K562 (cell line): ENCODE measurements around the gene FERMT3. TPM values are rescaled to one million over a fixed set of nuclear protein-coding genes. Genes with fewer than 3 reads are reported as not detected.

Source experiments
- E2F3 ChIP-seq: fragments of 250-450 bp; sonication (Bioruptor Pico); IDR thresholded peaks from 2 replicates; pipeline ENCODE4 v1.4.0; 2020; ENCODE audit warnings: mild to moderate bottlenecking
- HNRNPUL1 ChIP-seq: fragments of 200-400 bp; formaldehyde crosslinking; IDR thresholded peaks from 2 replicates; pipeline ENCODE4 v1.6.1; 2017; ENCODE audit warnings: low read length
- HSF4 ChIP-seq: fragments of 250-450 bp; sonication (Bioruptor Pico); IDR thresholded peaks from 2 replicates; pipeline ENCODE4 v2.1.2; 2022; ENCODE audit warnings: mild to moderate bottlenecking, moderate library complexity, borderline replicate concordance
- SMAD2 ChIP-seq: fragments of 150-350 bp; IDR thresholded peaks from 2 replicates; pipeline ENCODE4 v1.6.1; 2014; ENCODE audit warnings: low read depth, mild to moderate bottlenecking, low read length
- ZNF584 ChIP-seq: fragments of 200-800 bp; sonication (Bioruptor generic); IDR thresholded peaks from 2 replicates; pipeline ENCODE4 v1.6.1; 2016; ENCODE audit warnings: low read depth, mild to moderate bottlenecking, missing genetic modification characterization, missing compliant biosample characterization
- ZNF644 ChIP-seq: fragments of 200-800 bp; sonication (Bioruptor generic); IDR thresholded peaks from 2 replicates; pipeline ENCODE4 v1.6.1; 2016; ENCODE audit warnings: low read depth, missing genetic modification characterization, missing compliant biosample characterization
- polyA plus RNA-seq, 8 experiments: library from polyadenylated mRNA; depleted of rRNA in 4 of 8; stranded (reverse) in 5 of 8; unstranded in 3 of 8; fragments of >200 nt; fragmentation: Nextera tagmentation in 2 of 8; fragmentation: Illumina TruSeq in 1 of 8; extraction: Ambion mirVana in 2 of 8; extraction: Trizol in 1 of 8; gene quantifications; 2 replicates each; pipeline versions ENCODE4 v1.2.1 to v1.2.3, GENCODE V29; 2011 to 2014; ENCODE audit warnings: inconsistent platforms in 1 of 8, missing spikeins in 1 of 8
- total RNA-seq, 7 experiments: library from RNA; depleted of rRNA in 6 of 7; stranded (reverse); fragments of >200 nt in 6 of 7; fragmentation: Illumina TruSeq in 2 of 7; extraction: Trizol in 2 of 7; gene quantifications; 2 replicates each; pipeline versions ENCODE4 v1.2.1 to v1.2.3, GENCODE V29; 2011 to 2021; ENCODE audit warnings: low replicate concordance in 1 of 7
- TF ChIP-seq, protein P1 (sequence below), 2 experiments: fragments of 450-650 bp in 1 of 2; sonication (generic) in 1 of 2; formaldehyde crosslinking in 1 of 2; IDR thresholded peaks; 2 replicates each; pipeline versions ENCODE4 v1.7.1 to v1.9.0; 2016 to 2022; ENCODE audit warnings: inconsistent platforms in 1 of 2, mild to moderate bottlenecking in 1 of 2, missing genetic modification reagents in 1 of 2
- TF ChIP-seq, protein P2 (sequence below): sonication (generic); formaldehyde crosslinking; IDR thresholded peaks from 2 replicates; pipeline ENCODE4 v1.8.0; 2022; ENCODE audit warnings: mild to moderate bottlenecking, missing genetic modification reagents
- TF ChIP-seq, protein P3 (sequence below): fragments of 200-400 bp; formaldehyde crosslinking; IDR thresholded peaks from 2 replicates; pipeline ENCODE4 v1.6.1; 2017; ENCODE audit warnings: mild to moderate bottlenecking, low read depth, low read length, moderate library complexity

Gene FERMT3
- total and polyA plus RNA-seq, 9 of the 15 experiments (the other 6 are each of a cell fraction or from before 2014, with no cell fraction given), result 3.2 to 275 (median 79.7) TPM

- TF ChIP-seq, protein P1, sequence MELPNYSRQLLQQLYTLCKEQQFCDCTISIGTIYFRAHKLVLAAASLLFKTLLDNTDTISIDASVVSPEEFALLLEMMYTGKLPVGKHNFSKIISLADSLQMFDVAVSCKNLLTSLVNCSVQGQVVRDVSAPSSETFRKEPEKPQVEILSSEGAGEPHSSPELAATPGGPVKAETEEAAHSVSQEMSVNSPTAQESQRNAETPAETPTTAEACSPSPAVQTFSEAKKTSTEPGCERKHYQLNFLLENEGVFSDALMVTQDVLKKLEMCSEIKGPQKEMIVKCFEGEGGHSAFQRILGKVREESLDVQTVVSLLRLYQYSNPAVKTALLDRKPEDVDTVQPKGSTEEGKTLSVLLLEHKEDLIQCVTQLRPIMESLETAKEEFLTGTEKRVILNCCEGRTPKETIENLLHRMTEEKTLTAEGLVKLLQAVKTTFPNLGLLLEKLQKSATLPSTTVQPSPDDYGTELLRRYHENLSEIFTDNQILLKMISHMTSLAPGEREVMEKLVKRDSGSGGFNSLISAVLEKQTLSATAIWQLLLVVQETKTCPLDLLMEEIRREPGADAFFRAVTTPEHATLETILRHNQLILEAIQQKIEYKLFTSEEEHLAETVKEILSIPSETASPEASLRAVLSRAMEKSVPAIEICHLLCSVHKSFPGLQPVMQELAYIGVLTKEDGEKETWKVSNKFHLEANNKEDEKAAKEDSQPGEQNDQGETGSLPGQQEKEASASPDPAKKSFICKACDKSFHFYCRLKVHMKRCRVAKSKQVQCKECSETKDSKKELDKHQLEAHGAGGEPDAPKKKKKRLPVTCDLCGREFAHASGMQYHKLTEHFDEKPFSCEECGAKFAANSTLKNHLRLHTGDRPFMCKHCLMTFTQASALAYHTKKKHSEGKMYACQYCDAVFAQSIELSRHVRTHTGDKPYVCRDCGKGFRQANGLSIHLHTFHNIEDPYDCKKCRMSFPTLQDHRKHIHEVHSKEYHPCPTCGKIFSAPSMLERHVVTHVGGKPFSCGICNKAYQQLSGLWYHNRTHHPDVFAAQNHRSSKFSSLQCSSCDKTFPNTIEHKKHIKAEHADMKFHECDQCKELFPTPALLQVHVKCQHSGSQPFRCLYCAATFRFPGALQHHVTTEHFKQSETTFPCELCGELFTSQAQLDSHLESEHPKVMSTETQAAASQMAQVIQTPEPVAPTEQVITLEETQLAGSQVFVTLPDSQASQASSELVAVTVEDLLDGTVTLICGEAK (IDR thresholded peaks at IDR 0.05), result no peak
- TF ChIP-seq, protein P1 (CRISPR knock-in tag; IDR thresholded peaks at IDR 0.05), result no peak
- no peak for TF ChIP-seq HSF4 (CRISPR knock-in tag)
- no peak for TF ChIP-seq E2F3 (CRISPR knock-in tag)
- no peak for TF ChIP-seq ZNF644 (tag)
- TF ChIP-seq, protein P2, sequence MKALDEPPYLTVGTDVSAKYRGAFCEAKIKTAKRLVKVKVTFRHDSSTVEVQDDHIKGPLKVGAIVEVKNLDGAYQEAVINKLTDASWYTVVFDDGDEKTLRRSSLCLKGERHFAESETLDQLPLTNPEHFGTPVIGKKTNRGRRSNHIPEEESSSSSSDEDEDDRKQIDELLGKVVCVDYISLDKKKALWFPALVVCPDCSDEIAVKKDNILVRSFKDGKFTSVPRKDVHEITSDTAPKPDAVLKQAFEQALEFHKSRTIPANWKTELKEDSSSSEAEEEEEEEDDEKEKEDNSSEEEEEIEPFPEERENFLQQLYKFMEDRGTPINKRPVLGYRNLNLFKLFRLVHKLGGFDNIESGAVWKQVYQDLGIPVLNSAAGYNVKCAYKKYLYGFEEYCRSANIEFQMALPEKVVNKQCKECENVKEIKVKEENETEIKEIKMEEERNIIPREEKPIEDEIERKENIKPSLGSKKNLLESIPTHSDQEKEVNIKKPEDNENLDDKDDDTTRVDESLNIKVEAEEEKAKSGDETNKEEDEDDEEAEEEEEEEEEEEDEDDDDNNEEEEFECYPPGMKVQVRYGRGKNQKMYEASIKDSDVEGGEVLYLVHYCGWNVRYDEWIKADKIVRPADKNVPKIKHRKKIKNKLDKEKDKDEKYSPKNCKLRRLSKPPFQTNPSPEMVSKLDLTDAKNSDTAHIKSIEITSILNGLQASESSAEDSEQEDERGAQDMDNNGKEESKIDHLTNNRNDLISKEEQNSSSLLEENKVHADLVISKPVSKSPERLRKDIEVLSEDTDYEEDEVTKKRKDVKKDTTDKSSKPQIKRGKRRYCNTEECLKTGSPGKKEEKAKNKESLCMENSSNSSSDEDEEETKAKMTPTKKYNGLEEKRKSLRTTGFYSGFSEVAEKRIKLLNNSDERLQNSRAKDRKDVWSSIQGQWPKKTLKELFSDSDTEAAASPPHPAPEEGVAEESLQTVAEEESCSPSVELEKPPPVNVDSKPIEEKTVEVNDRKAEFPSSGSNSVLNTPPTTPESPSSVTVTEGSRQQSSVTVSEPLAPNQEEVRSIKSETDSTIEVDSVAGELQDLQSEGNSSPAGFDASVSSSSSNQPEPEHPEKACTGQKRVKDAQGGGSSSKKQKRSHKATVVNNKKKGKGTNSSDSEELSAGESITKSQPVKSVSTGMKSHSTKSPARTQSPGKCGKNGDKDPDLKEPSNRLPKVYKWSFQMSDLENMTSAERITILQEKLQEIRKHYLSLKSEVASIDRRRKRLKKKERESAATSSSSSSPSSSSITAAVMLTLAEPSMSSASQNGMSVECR, result peak; percentile 78; the same call in 1 of the 2 replicates
- TF ChIP-seq HNRNPUL1, result no peak
- TF ChIP-seq SMAD2, result no peak
- TF ChIP-seq ZNF584, result no peak; the same call in 1 of the 2 replicates
- TF ChIP-seq, protein P3, sequence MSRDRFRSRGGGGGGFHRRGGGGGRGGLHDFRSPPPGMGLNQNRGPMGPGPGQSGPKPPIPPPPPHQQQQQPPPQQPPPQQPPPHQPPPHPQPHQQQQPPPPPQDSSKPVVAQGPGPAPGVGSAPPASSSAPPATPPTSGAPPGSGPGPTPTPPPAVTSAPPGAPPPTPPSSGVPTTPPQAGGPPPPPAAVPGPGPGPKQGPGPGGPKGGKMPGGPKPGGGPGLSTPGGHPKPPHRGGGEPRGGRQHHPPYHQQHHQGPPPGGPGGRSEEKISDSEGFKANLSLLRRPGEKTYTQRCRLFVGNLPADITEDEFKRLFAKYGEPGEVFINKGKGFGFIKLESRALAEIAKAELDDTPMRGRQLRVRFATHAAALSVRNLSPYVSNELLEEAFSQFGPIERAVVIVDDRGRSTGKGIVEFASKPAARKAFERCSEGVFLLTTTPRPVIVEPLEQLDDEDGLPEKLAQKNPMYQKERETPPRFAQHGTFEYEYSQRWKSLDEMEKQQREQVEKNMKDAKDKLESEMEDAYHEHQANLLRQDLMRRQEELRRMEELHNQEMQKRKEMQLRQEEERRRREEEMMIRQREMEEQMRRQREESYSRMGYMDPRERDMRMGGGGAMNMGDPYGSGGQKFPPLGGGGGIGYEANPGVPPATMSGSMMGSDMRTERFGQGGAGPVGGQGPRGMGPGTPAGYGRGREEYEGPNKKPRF, result no peak
Observed at GRCh38 chr11:64165842-64166635, 40.5 kb upstream of the FERMT3 start, which contains the start of gene MACROD1 (continued).
